HEK293T (cell line): ENCODE results near the gene TTLL4.

Experiments
- BHLHE40 ChIP-seq: fragments of 450-650 bp; IDR thresholded peaks from 2 replicates; pipeline ENCODE4 v1.6.1; 2016; ENCODE audit warnings: mild to moderate bottlenecking, moderate library complexity, borderline replicate concordance
- CTBP1 ChIP-seq: fragments of 450-650 bp; IDR thresholded peaks from 2 replicates; pipeline ENCODE4 v1.6.1; 2016; ENCODE audit warnings: borderline replicate concordance
- FOXK2 ChIP-seq: fragments of 450-650 bp; IDR thresholded peaks from 2 replicates; pipeline ENCODE4 v1.6.1; 2016; ENCODE audit warnings: mild to moderate bottlenecking
- FOXM1 ChIP-seq: fragments of 450-650 bp; IDR thresholded peaks from 2 replicates; pipeline ENCODE4 v1.6.1; 2017; ENCODE audit warnings: mild to moderate bottlenecking, borderline replicate concordance
- HDGF ChIP-seq: fragments of 450-650 bp; IDR thresholded peaks from 2 replicates; pipeline ENCODE4 v1.6.1; 2017; ENCODE audit warnings: antibody characterized with exemption, borderline replicate concordance
- L3MBTL2 ChIP-seq: fragments of 450-650 bp; conservative IDR thresholded peaks from 2 replicates; pipeline ENCODE4 v1.6.1; 2016; ENCODE audit warnings: mild to moderate bottlenecking
- NFRKB ChIP-seq: fragments of 450-650 bp; IDR thresholded peaks from 2 replicates; pipeline ENCODE4 v1.6.1; 2016; ENCODE audit warnings: mild to moderate bottlenecking, moderate library complexity

DNA sequence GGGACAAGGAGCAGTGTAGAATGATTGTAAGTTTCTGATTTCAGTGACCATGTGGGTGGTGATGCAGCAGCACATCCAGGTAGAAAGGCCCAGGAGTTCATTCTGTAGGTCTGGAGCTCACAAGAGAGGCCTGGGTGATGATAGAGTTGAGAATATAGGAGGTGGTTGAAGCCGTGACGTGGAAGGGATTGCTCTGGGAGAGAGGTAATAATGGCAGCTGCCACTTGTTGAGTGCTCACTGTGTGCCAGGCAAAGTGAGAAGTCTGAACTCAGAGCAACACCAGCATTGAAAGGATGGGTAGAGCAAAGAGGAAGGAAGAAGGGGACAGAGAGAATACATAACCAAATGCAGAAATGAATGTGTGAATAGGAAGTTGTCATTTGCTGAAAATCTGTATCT, 3.3 kb downstream of the TTLL4 start:
- TF ChIP-seq L3MBTL2, result no peak
- TF ChIP-seq FOXK2, result no peak
- TF ChIP-seq CTBP1, result no peak
- TF ChIP-seq HDGF, result no peak
- no peak for TF ChIP-seq FOXM1
- TF ChIP-seq BHLHE40, result no peak
- no peak for TF ChIP-seq NFRKB
